Measurements from ENCODE around the gene EYA2. TPM values are rescaled to one million over a fixed set of nuclear protein-coding genes. Genes with fewer than 3 reads are reported as not detected.
"Not testable (repeated sequence)": the region's sequence is repeated elsewhere in the genome, so short reads cannot be mapped to it uniquely, and the experiment has no call there.

Gene EYA2
- total RNA-seq, 2 donors from 2014 or later = 3.5 to 3.8 TPM

GRCh38 chr20:46865824-46866223 lies 28.8 kb upstream of the EYA2 start:
- no peak for ATAC-seq (ENCODE audit: insufficient number of reproducible peaks, low FRiP score, low read depth)
- no peaks in the 10 kb centered on the region for H3K9me3 ChIP-seq

GRCh38 chr20:46870041-46870440 lies 24.6 kb upstream of the EYA2 start:
- Histone ChIP-seq H3K4me1 (ENCODE audit: control insufficient read depth in 1 of 2, low read depth in 2 of 2) (no peaks in the 10 kb centered on the region), H3K4me3 (no peak overlapping the region), H3K36me3 (no peaks in the 10 kb centered on the region), H3K27me3 (replicated peaks; ENCODE audit: insufficient read depth) (no peaks in the 10 kb centered on the region), H3K9me3 (no peaks in the 10 kb centered on the region), H3K27ac (no peak overlapping the region)
- ATAC-seq (ENCODE audit: insufficient number of reproducible peaks, low FRiP score, low read depth) = no peak
- DNase-seq (ENCODE audit: low spot score) = no peak
- no peak for TF ChIP-seq CTCF (IDR thresholded peaks at IDR 0.05)

More at GRCh38 chr20:46865824-46866223, 28.8 kb upstream of the EYA2 start:
- Histone ChIP-seq H3K27ac (no peak overlapping the region), H3K36me3 (no peaks in the 10 kb centered on the region), H3K4me3 (no peak overlapping the region), H3K27me3 (replicated peaks; ENCODE audit: insufficient read depth) (no peaks in the 10 kb centered on the region), H3K4me1 (ENCODE audit: control insufficient read depth in 1 of 2, low read depth in 2 of 2) (no peaks in the 10 kb centered on the region)
- no peak for DNase-seq (ENCODE audit: low spot score)
- no peak for TF ChIP-seq CTCF (IDR thresholded peaks at IDR 0.05)

GRCh38 chr20:46872328-46873211 lies 22.1 kb upstream of the EYA2 start:
- Histone ChIP-seq H3K4me3 (no peak overlapping the region), H3K27ac (no peak overlapping the region), H3K4me1 (ENCODE audit: control insufficient read depth in 1 of 2, low read depth in 2 of 2) (no peaks in the 10 kb centered on the region), H3K27me3 (replicated peaks; ENCODE audit: insufficient read depth) (no peaks in the 10 kb centered on the region), H3K36me3 (no peaks in the 10 kb centered on the region), H3K9me3 (no peaks in the 10 kb centered on the region)
- no peak for DNase-seq (ENCODE audit: low spot score)
- no peak for TF ChIP-seq CTCF (IDR thresholded peaks at IDR 0.05)
- no peak for ATAC-seq (ENCODE audit: insufficient number of reproducible peaks, low FRiP score, low read depth)

- no peaks in the 10 kb centered on the region for H3K9me3 ChIP-seq
- no peak for ATAC-seq (ENCODE audit: insufficient number of reproducible peaks, low FRiP score, low read depth)
- H3K4me3 ChIP-seq = no peak overlapping the region
- H3K36me3 ChIP-seq = no peaks in the 10 kb centered on the region
- DNase-seq (ENCODE audit: low spot score) = no peak
- no peaks in the 10 kb centered on the region for H3K27me3 ChIP-seq (replicated peaks; ENCODE audit: insufficient read depth)
- H3K4me1 ChIP-seq (ENCODE audit: control insufficient read depth in 1 of 2, low read depth in 2 of 2) = no peaks in the 10 kb centered on the region
- TF ChIP-seq CTCF (IDR thresholded peaks at IDR 0.05) = no peak
- no peak overlapping the region for H3K27ac ChIP-seq
These were observed 19.6 kb upstream of the EYA2 start for GRCh38 chr20:46875059-46875458.

- no peaks in the 10 kb centered on the region for H3K27me3 ChIP-seq (replicated peaks; ENCODE audit: insufficient read depth)
- ATAC-seq (ENCODE audit: insufficient number of reproducible peaks, low FRiP score, low read depth) = no peak
- no peak for DNase-seq (ENCODE audit: low spot score)
- no peak overlapping the region for H3K27ac ChIP-seq
- no peaks in the 10 kb centered on the region for H3K36me3 ChIP-seq
- no peak for TF ChIP-seq CTCF (IDR thresholded peaks at IDR 0.05)
- H3K9me3 ChIP-seq = no peaks in the 10 kb centered on the region
- no peaks in the 10 kb centered on the region for H3K4me1 ChIP-seq (ENCODE audit: control insufficient read depth in 1 of 2, low read depth in 2 of 2)
- no peak overlapping the region for H3K4me3 ChIP-seq
These were observed 15.3 kb upstream of the EYA2 start for GRCh38 chr20:46879386-46879785.

- not testable (repeated sequence) for DNase-seq (ENCODE audit: low spot score); H3K27ac ChIP-seq; H3K4me3 ChIP-seq; H3K4me1 ChIP-seq (ENCODE audit: control insufficient read depth in 1 of 2, low read depth in 2 of 2); H3K9me3 ChIP-seq; H3K27me3 ChIP-seq (replicated peaks; ENCODE audit: insufficient read depth); H3K36me3 ChIP-seq; ATAC-seq (ENCODE audit: insufficient number of reproducible peaks, low FRiP score, low read depth)
These were observed 14.7 kb upstream of the EYA2 start for GRCh38 chr20:46879963-46880362.

Measured in thoracic aorta (tissue), 2 donors.